Raji (cell line): Measurements from ENCODE around the gene RPAP3.

Experiments
- POLR2A ChIP-seq: IDR thresholded peaks from 2 replicates; pipeline ENCODE4 v1.6.1; 2011; ENCODE audit warnings: low read depth, low read length, control low read depth; ENCODE audit not compliant: insufficient read depth

The RPAP3 gene

DNA sequence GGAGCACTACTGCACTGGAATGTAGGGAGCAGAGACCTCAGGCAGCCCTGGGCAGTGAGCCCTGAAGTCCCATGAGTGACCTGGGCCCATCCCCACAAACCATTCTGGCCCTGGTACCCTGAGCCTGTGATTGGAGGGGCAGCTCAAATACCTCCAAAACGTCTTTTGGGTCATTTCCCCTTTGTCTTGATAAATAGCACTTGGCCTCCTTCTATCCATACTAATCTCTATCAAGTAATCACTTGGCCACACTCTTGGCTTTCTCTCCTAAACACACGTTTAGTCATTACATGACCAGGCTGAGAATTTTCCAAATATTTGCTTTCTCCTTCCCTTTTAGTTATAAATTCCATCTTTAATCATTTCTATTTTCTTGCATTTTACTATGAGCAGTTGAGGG is 91.3 kb downstream of the RPAP3 start:
- no peak for TF ChIP-seq POLR2A

DNA sequence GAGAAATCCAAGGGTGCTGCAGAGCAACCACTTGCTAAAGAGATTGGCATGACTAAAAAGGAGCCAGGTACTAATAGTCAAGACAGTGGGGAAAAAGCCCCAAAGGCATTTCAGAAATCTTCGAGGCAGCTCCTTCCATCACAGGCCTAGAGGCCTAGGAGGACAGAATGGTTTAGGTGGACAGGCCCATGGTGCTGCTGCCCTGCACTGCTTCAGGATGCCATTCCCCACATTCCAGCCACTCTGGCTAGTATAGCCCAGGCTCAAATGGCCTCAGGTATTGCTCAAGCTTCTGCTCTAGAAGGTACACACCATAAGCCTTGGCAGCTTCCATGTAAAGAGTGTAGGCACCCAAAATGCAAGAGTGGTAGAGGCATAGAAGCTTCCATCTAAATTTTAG is 92.9 kb downstream of the RPAP3 start:
- no peak for TF ChIP-seq POLR2A

DNA sequence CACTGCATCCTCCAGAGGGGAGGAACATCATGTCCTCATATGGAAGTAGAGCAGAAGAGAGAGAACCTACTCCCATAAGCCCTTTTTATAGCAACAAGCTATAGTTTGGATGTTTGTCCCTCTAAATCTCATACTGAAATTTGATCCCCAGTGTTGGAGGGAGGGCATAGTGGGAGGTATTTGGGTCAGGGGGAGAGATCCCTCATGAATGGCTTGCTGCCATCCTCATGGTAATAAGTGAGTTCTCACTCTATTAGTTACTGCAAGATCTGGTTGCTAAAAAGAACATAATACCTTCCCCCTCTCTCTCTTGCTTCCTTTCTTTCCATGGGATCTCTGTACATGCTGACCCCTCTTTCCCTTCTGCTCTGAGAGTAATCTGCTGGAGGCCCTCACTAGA is 93.9 kb downstream of the RPAP3 start:
- TF ChIP-seq POLR2A = no peak
